ENCODE results near the gene RSPH9. TPM values are rescaled to one million over a fixed set of nuclear protein-coding genes. Genes with fewer than 3 reads are reported as not detected.
A peak's percentile ranks its signal among the peaks of the same experiment; 100 is the strongest.

Gene RSPH9
- total and polyA plus RNA-seq, 4 donors, result under 0.01 to 0.19 (median 0.12) TPM

DNA sequence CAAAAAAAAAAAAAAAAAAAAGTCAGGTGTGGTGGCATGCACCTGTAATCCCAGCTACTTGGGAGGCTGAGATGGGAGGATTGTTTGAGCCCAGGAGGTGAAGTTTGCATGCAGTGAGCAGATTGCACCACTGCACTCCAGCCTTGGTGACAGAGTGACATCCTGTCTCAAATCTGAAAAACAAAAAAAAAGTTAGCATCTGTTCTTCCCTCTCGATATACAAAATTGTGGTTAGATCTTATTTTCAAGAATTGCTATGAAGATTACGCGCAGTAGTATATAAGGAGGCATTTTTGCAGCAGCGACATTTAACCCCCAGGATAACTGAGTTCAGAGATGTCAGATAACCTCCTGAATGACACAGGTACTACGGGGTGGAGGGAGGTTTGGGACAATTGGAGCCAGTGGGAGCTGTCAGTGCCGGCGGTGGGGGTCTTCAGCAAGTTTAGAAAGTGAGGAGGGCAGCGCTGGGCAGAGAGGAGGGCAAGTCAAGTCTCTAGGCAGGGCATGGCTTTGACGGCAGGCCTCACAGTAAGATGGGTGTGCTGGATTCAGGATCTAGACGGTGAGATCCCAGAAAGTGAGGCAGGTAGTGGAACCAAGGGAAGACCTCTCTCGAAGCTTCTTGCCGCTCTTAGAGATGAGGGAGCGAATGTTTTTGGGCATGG, 68.9 kb downstream of the RSPH9 start:
- Histone ChIP-seq H3K4me3 (ENCODE audit: low read depth in 1 of 3, low read length in 3 of 3) (no peak overlapping the region), H3K9me3 (ENCODE audit: control insufficient read depth in 4 of 4, low read length in 3 of 4) (no peaks in the 10 kb centered on the region), H3K4me1 (ENCODE audit: control insufficient read depth in 4 of 4, insufficient read depth in 4 of 4, low read length in 3 of 4) (no peaks in the 10 kb centered on the region), H3K9ac (ENCODE audit: low read depth in 1 of 2, low read length in 2 of 2) (no peak overlapping the region), H3K36me3 (ENCODE audit: control insufficient read depth in 4 of 4, insufficient read depth in 3 of 4, low read depth in 1 of 4, low read length in 3 of 4) (no peaks in the 10 kb centered on the region), H3K27me3 (ENCODE audit: control insufficient read depth in 4 of 4, insufficient read depth in 4 of 4, low read length in 3 of 4) (peaks cover 0 to 2% (median 0%) of the 10 kb centered on the region in 4 donors), H3K27ac (ENCODE audit: low read depth in 1 of 2, low read length in 2 of 2) (no peak overlapping the region)
- 90% methylated on average over 13 of the region's 13 CpGs for WGBS
- no peak for TF ChIP-seq EGR1 (IDR thresholded peaks at IDR 0.05; ENCODE audit: low read depth in 2 of 2)
- no peak for TF ChIP-seq JUND (IDR thresholded peaks at IDR 0.05)
- TF ChIP-seq FOXA1 (IDR thresholded peaks at IDR 0.05), result no peak
- no peak for TF ChIP-seq RAD21 (IDR thresholded peaks at IDR 0.05)
- no peak for TF ChIP-seq GABPA (IDR thresholded peaks at IDR 0.05 in 1 of 2, conservative IDR thresholded peaks at IDR 0.05 in 1 of 2)
- TF ChIP-seq ZBTB33 (IDR thresholded peaks at IDR 0.05), result no peak
- no peak for TF ChIP-seq RXRA (IDR thresholded peaks at IDR 0.05)
- TF ChIP-seq CTCF (IDR thresholded peaks at IDR 0.05; ENCODE audit: low read depth, low read length, missing input control), result no peak
- TF ChIP-seq TAF1 (conservative IDR thresholded peaks at IDR 0.05), result no peak
- DNase-seq (ENCODE audit: low spot score), result no peak

GRCh38 chr6:43714311-43715055, 69.6 kb downstream of the RSPH9 start:
- WGBS, result 65% methylated on average over 9 of the region's 9 CpGs

DNA sequence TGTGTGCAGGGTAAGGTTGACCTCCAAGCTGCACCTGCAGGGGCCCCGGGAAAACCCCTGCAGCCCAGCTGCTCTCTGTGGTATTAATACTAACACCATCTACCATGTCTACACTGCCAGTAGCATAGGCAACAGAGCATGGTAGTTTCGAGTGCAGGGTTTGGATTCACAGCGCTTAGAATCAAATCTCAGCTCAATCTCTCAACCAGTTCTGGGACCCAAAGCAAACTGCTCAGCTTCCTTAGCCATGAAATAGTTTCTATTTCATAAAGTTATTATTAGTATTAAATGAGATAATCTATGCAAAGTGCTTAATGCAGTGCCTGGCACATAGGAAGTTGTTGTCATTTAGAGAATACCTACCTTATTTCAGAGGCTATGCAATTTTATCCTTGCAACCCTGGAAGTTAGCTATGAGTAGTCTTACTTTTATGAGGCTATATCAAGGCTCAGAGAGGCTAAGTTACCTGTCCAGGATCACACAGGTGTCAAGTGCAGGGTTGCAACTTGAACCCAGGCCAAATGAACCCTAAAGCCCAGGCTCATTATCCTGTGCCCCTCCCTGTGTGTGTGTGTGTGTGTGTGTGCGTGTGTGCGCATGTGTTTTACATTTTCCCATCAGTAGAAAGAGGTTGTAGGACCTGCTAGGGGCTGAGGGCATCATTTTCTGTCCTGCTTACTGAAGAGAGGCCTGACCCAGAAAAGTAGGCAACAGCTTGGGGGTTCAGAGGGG, 70.4 kb downstream of the RSPH9 start:
- 74% methylated on average over 5 of the region's 5 CpGs for whole genome bisulfite sequencing
- H3K27me3 ChIP-seq (ENCODE audit: control insufficient read depth in 4 of 4, insufficient read depth in 4 of 4, low read length in 3 of 4), result peaks cover 0 to 2% (median 0%) of the 10 kb centered on the region in 4 donors
- no peak overlapping the region for H3K9ac ChIP-seq (ENCODE audit: low read depth in 1 of 2, low read length in 2 of 2)
- H3K27ac ChIP-seq (ENCODE audit: low read depth in 1 of 2, low read length in 2 of 2), result no peak overlapping the region
- no peak for DNase-seq (ENCODE audit: low spot score)
- H3K9me3 ChIP-seq (ENCODE audit: control insufficient read depth in 4 of 4, low read length in 3 of 4), result no peaks in the 10 kb centered on the region
- H3K4me3 ChIP-seq (ENCODE audit: low read depth in 1 of 3, low read length in 3 of 3), result no peak overlapping the region
- no peaks in the 10 kb centered on the region for H3K4me1 ChIP-seq (ENCODE audit: control insufficient read depth in 4 of 4, insufficient read depth in 4 of 4, low read length in 3 of 4)
- no peaks in the 10 kb centered on the region for H3K36me3 ChIP-seq (ENCODE audit: control insufficient read depth in 4 of 4, insufficient read depth in 3 of 4, low read depth in 1 of 4, low read length in 3 of 4)
- TF ChIP-seq GABPA (IDR thresholded peaks at IDR 0.05 in 1 of 2, conservative IDR thresholded peaks at IDR 0.05 in 1 of 2) (no peak), RXRA (IDR thresholded peaks at IDR 0.05) (no peak), EGR1 (IDR thresholded peaks at IDR 0.05; ENCODE audit: low read depth in 2 of 2) (no peak), HNF4A (conservative IDR thresholded peaks at IDR 0.05) (no peak), ZBTB33 (IDR thresholded peaks at IDR 0.05) (no peak), REST (IDR thresholded peaks at IDR 0.05) (no peak), YY1 (IDR thresholded peaks at IDR 0.05) (no peak), HNF4G (IDR thresholded peaks at IDR 0.05) (no peak)
- TF ChIP-seq, protein P1, sequence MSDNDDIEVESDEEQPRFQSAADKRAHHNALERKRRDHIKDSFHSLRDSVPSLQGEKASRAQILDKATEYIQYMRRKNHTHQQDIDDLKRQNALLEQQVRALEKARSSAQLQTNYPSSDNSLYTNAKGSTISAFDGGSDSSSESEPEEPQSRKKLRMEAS (IDR thresholded peaks at IDR 0.05), result no peak

More at GRCh38 chr6:43714311-43715055, 69.6 kb downstream of the RSPH9 start:
- Histone ChIP-seq H3K27ac (ENCODE audit: low read depth in 1 of 2, low read length in 2 of 2) (no peak overlapping the region), H3K27me3 (ENCODE audit: control insufficient read depth in 4 of 4, insufficient read depth in 4 of 4, low read length in 3 of 4) (peaks cover 0 to 2% (median 0%) of the 10 kb centered on the region in 4 donors), H3K4me3 (ENCODE audit: low read depth in 1 of 3, low read length in 3 of 3) (no peak overlapping the region), H3K4me1 (ENCODE audit: control insufficient read depth in 4 of 4, insufficient read depth in 4 of 4, low read length in 3 of 4) (no peaks in the 10 kb centered on the region), H3K9ac (ENCODE audit: low read depth in 1 of 2, low read length in 2 of 2) (no peak overlapping the region), H3K36me3 (ENCODE audit: control insufficient read depth in 4 of 4, insufficient read depth in 3 of 4, low read depth in 1 of 4, low read length in 3 of 4) (no peaks in the 10 kb centered on the region), H3K9me3 (ENCODE audit: control insufficient read depth in 4 of 4, low read length in 3 of 4) (no peaks in the 10 kb centered on the region)
- DNase-seq (ENCODE audit: low spot score), result peak; percentile 68
- TF ChIP-seq GABPA (IDR thresholded peaks at IDR 0.05 in 1 of 2, conservative IDR thresholded peaks at IDR 0.05 in 1 of 2) (no peak), SP1 (IDR thresholded peaks at IDR 0.05) (no peak), FOXA2 (IDR thresholded peaks at IDR 0.05) (no peak)

All from liver (tissue), 9 donors.